NCI-H2081 treated with DMSO at 0.1 percent for 48 hours (cell line): ENCODE measurements around the gene ARID5B.
"Not testable (repeated sequence)": the region's sequence is repeated elsewhere in the genome, so short reads cannot be mapped to it uniquely, and the experiment has no call there.

ENCODE experiments used
- DNase-seq: peaks from one replicate; lab custom pipeline; 2025; lab: John Stamatoyannopoulos, UW

The ARID5B gene

GRCh38 chr10:61900829-61901792 is at the start of gene ARID5B:
ARID5B (plus strand) TSS chr10:61901699; CDS start chr10:61901710, 11 bp downstream.
- DNase-seq: no peak

- DNase-seq: no peak
These were observed 49.2 kb upstream of the ARID5B start for GRCh38 chr10:61852261-61852660.

GRCh38 chr10:61855771-61856170 is 45.7 kb upstream of the ARID5B start:
- DNase-seq: no peak

- no peak for DNase-seq
These were observed 43.8 kb upstream of the ARID5B start for GRCh38 chr10:61857746-61858145.

- DNase-seq: no peak
These were observed 41.7 kb upstream of the ARID5B start for GRCh38 chr10:61859786-61860185.

- no peak for DNase-seq
These were observed 40.3 kb upstream of the ARID5B start for GRCh38 chr10:61860964-61861758.

- no peak for DNase-seq
These were observed 37.5 kb upstream of the ARID5B start for GRCh38 chr10:61863981-61864380.

- no peak for DNase-seq
These were observed 34.7 kb upstream of the ARID5B start for GRCh38 chr10:61866700-61867368.

- not testable (repeated sequence) for DNase-seq
These were observed 34.1 kb upstream of the ARID5B start for GRCh38 chr10:61867374-61867773.

- not testable (repeated sequence) for DNase-seq
These were observed 33.7 kb upstream of the ARID5B start for GRCh38 chr10:61867817-61868216.

GRCh38 chr10:61869041-61869675 is 32.3 kb upstream of the ARID5B start:
- DNase-seq: no peak

- no peak for DNase-seq
These were observed 31.5 kb upstream of the ARID5B start for GRCh38 chr10:61869774-61870525.

- no peak for DNase-seq
These were observed 31.0 kb upstream of the ARID5B start for GRCh38 chr10:61870526-61870895.

GRCh38 chr10:61871487-61871886 is 30.0 kb upstream of the ARID5B start:
- DNase-seq: no peak

GRCh38 chr10:61877887-61878739 is 23.4 kb upstream of the ARID5B start:
- DNase-seq: no peak

GRCh38 chr10:61878740-61879068 is 22.8 kb upstream of the ARID5B start:
- DNase-seq: no peak

- DNase-seq: no peak
These were observed 18.7 kb upstream of the ARID5B start for GRCh38 chr10:61882621-61883370.

- no peak for DNase-seq
These were observed 18.0 kb upstream of the ARID5B start for GRCh38 chr10:61883371-61884025.

- no peak for DNase-seq
These were observed 13.7 kb upstream of the ARID5B start for GRCh38 chr10:61887772-61888171.
